Mesenteric fat pad (tissue), 1 donor: ENCODE results near the gene MAGEA11. TPM values are rescaled to one million over a fixed set of nuclear protein-coding genes. Genes with fewer than 3 reads are reported as not detected.

Source experiments
- total RNA-seq: library from RNA; stranded (reverse); fragmentation: NEBNext Ultra II Directional; extraction: Animal tissue kit (Norgen Biotek cat#: 25700); gene quantifications from one replicate; pipeline ENCODE4 v1.2.1, GENCODE V29; 2021
- donor health status: DM: yes; HTN: yes; CAD: no.

The MAGEA11 gene
- total RNA-seq, 1 donor from 2014 or later, result not detected

Other genes starting within 250 kb of the MAGEA11 start
- gene IDS, start 206.8 kb upstream of the MAGEA11 start, total RNA-seq, result 63.8 TPM
- gene EOLA1, start 171.0 kb upstream of the MAGEA11 start, total RNA-seq, result 19.8 TPM
- not detected for gene HSFX3, start 162.1 kb upstream of the MAGEA11 start, total RNA-seq
- gene MAGEA9B, start 124.6 kb upstream of the MAGEA11 start, total RNA-seq, result not detected
- not detected for gene HSFX2, start 116.7 kb upstream of the MAGEA11 start, total RNA-seq
- gene TMEM185A, start 80.3 kb upstream of the MAGEA11 start, total RNA-seq, result 19.9 TPM
- gene HSFX1, start 62.0 kb downstream of the MAGEA11 start, total RNA-seq, result 0.64 TPM
- not detected for gene MAGEA9, start 69.9 kb downstream of the MAGEA11 start, total RNA-seq
- gene MAGEA8, start 169.1 kb downstream of the MAGEA11 start, total RNA-seq, result not detected
- not detected for gene HSFX4, start 217.5 kb downstream of the MAGEA11 start, total RNA-seq
- 37.6 TPM for gene EOLA2, start 226.4 kb downstream of the MAGEA11 start, total RNA-seq